ENCODE measurements around the gene KRT79.

- TF ChIP-seq CTCF (IDR thresholded peaks at IDR 0.05) (no peak), JUND (IDR thresholded peaks at IDR 0.05) (no peak), RCOR1 (IDR thresholded peaks at IDR 0.05; ENCODE audit: low read length) (no peak), REST (IDR thresholded peaks at IDR 0.05; ENCODE audit: low read depth, low read length) (no peak), CHD2 (IDR thresholded peaks at IDR 0.05; ENCODE audit: low read length, partially characterized antibody) (no peak), IRF3 (IDR thresholded peaks at IDR 0.05; ENCODE audit: low read depth, low read length) (no peak), TAF1 (IDR thresholded peaks at IDR 0.05; ENCODE audit: borderline replicate concordance, low read depth, low read length) (no peak), YY1 (IDR thresholded peaks at IDR 0.05; ENCODE audit: low read depth) (no peak), EP300 (IDR thresholded peaks at IDR 0.05; ENCODE audit: borderline replicate concordance in 1 of 2, low read depth in 1 of 2, low read length in 1 of 2) (no peak), TCF12 (IDR thresholded peaks at IDR 0.05) (no peak)
- TF ChIP-seq, protein P1, sequence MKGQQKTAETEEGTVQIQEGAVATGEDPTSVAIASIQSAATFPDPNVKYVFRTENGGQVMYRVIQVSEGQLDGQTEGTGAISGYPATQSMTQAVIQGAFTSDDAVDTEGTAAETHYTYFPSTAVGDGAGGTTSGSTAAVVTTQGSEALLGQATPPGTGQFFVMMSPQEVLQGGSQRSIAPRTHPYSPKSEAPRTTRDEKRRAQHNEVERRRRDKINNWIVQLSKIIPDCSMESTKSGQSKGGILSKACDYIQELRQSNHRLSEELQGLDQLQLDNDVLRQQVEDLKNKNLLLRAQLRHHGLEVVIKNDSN (IDR thresholded peaks at IDR 0.05; ENCODE audit: borderline replicate concordance, low read depth), result no peak
- TF ChIP-seq, protein P2, sequence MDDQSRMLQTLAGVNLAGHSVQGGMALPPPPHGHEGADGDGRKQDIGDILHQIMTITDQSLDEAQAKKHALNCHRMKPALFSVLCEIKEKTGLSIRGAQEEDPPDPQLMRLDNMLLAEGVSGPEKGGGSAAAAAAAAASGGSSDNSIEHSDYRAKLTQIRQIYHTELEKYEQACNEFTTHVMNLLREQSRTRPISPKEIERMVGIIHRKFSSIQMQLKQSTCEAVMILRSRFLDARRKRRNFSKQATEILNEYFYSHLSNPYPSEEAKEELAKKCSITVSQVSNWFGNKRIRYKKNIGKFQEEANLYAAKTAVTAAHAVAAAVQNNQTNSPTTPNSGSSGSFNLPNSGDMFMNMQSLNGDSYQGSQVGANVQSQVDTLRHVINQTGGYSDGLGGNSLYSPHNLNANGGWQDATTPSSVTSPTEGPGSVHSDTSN (IDR thresholded peaks at IDR 0.05), result no peak
Observed at GRCh38 chr12:52829986-52830770, 3.9 kb downstream of the KRT79 start.

Measured in SK-N-SH (cell line).